Tibial nerve (tissue), 4 donors: ENCODE results near the gene KAT7. TPM values are rescaled to one million over a fixed set of nuclear protein-coding genes. Genes with fewer than 3 reads are reported as not detected.

ENCODE experiments used
- DNase-seq, 2 donors: peaks; one replicate each; pipeline ENCODE4 v3.0.0-alpha.2; 2019; ENCODE audit warnings: low spot score in 2 of 2
- H3K27ac ChIP-seq, 4 donors: fragments of 200-600 bp; sonication (generic) in 3 of 4; one replicate each; pipeline ENCODE4 v1.5.1; 2017 to 2019; ENCODE audit warnings: mild to moderate bottlenecking in 1 of 4
- H3K27me3 ChIP-seq, 2 donors: fragments of 200-600 bp; sonication (generic) in 1 of 2; one replicate each; pipeline versions ENCODE4 v1.5.1 to v1.6.0; 2017 to 2019
- H3K36me3 ChIP-seq, 3 donors: fragments of 200-600 bp; sonication (generic); one replicate each; pipeline ENCODE4 v1.5.1; 2018 to 2019
- H3K4me1 ChIP-seq, 4 donors: fragments of 200-600 bp; sonication (generic) in 3 of 4; one replicate each; pipeline ENCODE4 v1.5.1; 2017 to 2019
- H3K4me3 ChIP-seq, 4 donors: fragments of 200-600 bp; sonication (generic) in 3 of 4; one replicate each; pipeline ENCODE4 v1.5.1; 2017 to 2019; ENCODE audit warnings: mild to moderate bottlenecking in 1 of 4, moderate library complexity in 1 of 4
- H3K9me3 ChIP-seq, 4 donors: fragments of 200-600 bp; sonication (generic) in 3 of 4; one replicate each; pipeline ENCODE4 v1.5.1; 2017 to 2019
- EP300 ChIP-seq, 2 donors: sonication (generic); formaldehyde crosslinking; IDR thresholded peaks; one replicate each; pipeline ENCODE4 v1.6.1; 2017; ENCODE audit warnings: antibody characterized with exemption in 2 of 2, mild to moderate bottlenecking in 1 of 2
- POLR2A ChIP-seq, 2 donors: fragments of 450-650 bp; IDR thresholded peaks; one replicate each; pipeline ENCODE4 v1.6.1; 2017; ENCODE audit warnings: antibody characterized with exemption in 2 of 2, mild to moderate bottlenecking in 2 of 2, moderate library complexity in 2 of 2
- WGBS, 2 donors: methylation state at CpG; one replicate each; pipeline ENCODE4 v1.1.5; 2018; 5-methylcytosine and 5-hydroxymethylcytosine counted together
- total RNA-seq, 4 donors: library from RNA; depleted of rRNA; stranded (reverse); fragments of >200 nt; gene quantifications; one replicate each; pipeline ENCODE4 v1.1.0, GENCODE V29; 2016
- TF ChIP-seq, protein P1 (sequence below), 5 experiments: fragments of 200-600 bp in 3 of 5; fragments of 450-650 bp in 2 of 5; sonication (generic) in 3 of 5; IDR thresholded peaks; one replicate each; pipeline ENCODE4 v1.5.1; 2016 to 2019; ENCODE audit warnings: antibody characterized with exemption in 5 of 5, mild to moderate bottlenecking in 3 of 5, moderate library complexity in 2 of 5

The KAT7 gene
- total RNA-seq, 4 donors from 2014 or later: 31.6 to 45.6 (median 42.0) TPM

DNA sequence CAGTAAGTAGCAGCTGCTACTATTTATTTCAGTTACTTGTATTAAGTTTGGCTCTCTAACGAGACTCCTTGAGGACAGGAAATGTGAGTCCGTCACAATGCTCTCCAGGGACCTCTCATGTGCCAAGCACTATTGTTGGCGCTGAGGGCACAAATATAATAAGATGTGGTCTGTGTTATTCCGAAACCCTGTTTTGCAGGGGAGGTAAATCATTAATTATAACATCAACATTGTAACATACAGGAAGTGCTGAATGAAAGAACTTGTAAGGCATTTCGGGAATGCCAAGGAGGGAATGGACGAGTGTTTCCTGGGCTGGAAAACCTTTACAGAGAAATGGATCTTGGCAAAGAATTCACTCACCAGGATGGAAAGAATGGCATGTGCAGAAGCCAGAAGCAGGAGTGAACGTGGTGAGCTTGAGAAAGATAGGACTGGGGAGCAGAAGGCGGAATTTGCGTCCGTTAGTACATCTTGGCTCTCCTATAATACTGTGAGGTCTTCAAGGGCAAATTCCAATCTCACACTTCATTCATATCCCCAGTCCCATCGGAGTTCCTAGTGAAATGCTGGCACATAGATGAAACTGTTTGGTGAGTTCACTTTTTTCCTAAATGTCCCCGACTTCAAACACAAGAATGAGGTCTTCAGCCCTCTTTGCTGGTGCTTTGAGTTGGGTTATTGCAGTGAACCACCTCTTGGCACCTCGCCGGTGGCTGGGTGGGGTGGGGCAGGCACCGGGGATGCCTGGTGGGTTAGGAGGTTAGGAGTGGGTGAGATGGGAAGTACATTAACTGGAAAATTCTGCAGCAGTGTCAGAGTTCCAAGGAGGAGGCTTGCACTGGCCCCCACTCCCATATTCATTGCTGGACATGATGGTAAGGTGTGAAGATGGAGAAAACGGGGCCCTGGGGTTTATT, 47.9 kb downstream of the KAT7 start:
- peak in 1 of 2 donors; percentile 50 for TF ChIP-seq EP300 (IDR thresholded peaks at IDR 0.05)
- TF ChIP-seq, protein P1, sequence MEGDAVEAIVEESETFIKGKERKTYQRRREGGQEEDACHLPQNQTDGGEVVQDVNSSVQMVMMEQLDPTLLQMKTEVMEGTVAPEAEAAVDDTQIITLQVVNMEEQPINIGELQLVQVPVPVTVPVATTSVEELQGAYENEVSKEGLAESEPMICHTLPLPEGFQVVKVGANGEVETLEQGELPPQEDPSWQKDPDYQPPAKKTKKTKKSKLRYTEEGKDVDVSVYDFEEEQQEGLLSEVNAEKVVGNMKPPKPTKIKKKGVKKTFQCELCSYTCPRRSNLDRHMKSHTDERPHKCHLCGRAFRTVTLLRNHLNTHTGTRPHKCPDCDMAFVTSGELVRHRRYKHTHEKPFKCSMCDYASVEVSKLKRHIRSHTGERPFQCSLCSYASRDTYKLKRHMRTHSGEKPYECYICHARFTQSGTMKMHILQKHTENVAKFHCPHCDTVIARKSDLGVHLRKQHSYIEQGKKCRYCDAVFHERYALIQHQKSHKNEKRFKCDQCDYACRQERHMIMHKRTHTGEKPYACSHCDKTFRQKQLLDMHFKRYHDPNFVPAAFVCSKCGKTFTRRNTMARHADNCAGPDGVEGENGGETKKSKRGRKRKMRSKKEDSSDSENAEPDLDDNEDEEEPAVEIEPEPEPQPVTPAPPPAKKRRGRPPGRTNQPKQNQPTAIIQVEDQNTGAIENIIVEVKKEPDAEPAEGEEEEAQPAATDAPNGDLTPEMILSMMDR (IDR thresholded peaks at IDR 0.05): no peak
- 38 to 43% methylated on average over 16 of the region's 16 CpGs for WGBS, 2 donors
- Histone ChIP-seq H3K27ac (peak overlapping the region in 1 of 4 donors; percentile 51), H3K9me3 (no peaks in the 10 kb centered on the region), H3K4me3 (no peak overlapping the region), H3K4me1 (peaks cover 0 to 39% (median 4%) of the 10 kb centered on the region in 4 donors), H3K36me3 (peaks cover 0 to 41% (median 8%) of the 10 kb centered on the region in 3 donors), H3K27me3 (no peaks in the 10 kb centered on the region)
- no peak for DNase-seq

DNA sequence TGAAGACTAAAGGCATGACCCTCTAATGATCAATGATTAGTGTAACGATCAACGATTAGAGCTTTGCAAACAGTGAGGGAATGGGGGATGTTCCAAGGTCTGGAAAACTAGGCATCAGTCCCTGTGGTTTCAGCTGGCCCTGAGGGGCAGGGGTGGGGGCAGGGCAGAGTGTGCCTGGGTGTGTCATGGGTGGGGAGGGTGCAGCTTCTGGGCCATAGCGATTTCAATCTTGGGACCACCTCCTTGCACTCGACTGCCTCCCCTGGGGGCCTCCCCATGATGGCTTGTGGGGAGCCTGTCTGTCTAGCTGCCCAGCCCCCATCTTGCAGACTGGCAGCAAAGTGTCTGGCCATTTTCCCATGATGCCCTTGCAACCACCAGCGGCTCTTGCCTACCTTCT, 51.0 kb downstream of the KAT7 start:
- Histone ChIP-seq H3K4me1 (peaks cover 0 to 36% (median 4%) of the 10 kb centered on the region in 4 donors), H3K36me3 (peaks cover 0 to 16% (median 0%) of the 10 kb centered on the region in 3 donors), H3K4me3 (no peak overlapping the region), H3K27me3 (no peaks in the 10 kb centered on the region), H3K27ac (no peak overlapping the region), H3K9me3 (no peaks in the 10 kb centered on the region)
- 59 to 70% methylated on average over 5 of the region's 5 CpGs for WGBS, 2 donors
- no peak for DNase-seq
- TF ChIP-seq, protein P1 (IDR thresholded peaks at IDR 0.05): no peak
- no peak for TF ChIP-seq EP300 (IDR thresholded peaks at IDR 0.05)
- no peak for TF ChIP-seq POLR2A (IDR thresholded peaks at IDR 0.05)

DNA sequence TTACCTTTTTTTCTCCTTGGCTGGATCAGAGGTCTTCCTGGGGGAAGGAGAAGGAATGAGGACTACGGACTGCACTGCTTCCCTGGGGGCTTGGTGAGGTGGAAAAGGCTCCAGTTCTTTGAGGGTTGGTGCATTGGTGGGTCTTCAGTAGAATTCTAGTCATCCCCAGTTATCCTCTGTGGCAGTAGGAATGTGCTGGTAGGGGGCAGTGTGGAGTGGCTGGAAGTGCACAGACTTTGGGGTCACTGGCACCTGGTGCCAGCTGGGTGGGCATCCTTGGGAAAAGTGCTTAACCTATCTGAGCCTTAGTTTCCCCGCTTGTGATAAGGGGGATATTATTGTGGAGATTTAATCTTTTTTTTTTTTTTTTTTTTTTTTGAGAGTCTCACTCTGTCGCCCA, 53.1 kb downstream of the KAT7 start:
- WGBS, 2 donors: 95 to 96% methylated on average over 3 of the region's 3 CpGs
- DNase-seq: no peak
- H3K27me3 ChIP-seq: no peaks in the 10 kb centered on the region
- no peaks in the 10 kb centered on the region for H3K9me3 ChIP-seq
- peaks cover 0 to 9% (median 0%) of the 10 kb centered on the region in 3 donors for H3K36me3 ChIP-seq
- TF ChIP-seq, protein P1 (IDR thresholded peaks at IDR 0.05): no peak
- TF ChIP-seq EP300 (IDR thresholded peaks at IDR 0.05): no peak
- no peak for TF ChIP-seq POLR2A (IDR thresholded peaks at IDR 0.05)
- H3K4me3 ChIP-seq: no peak overlapping the region
- H3K27ac ChIP-seq: no peak overlapping the region
- peaks cover 0 to 37% (median 11%) of the 10 kb centered on the region in 4 donors for H3K4me1 ChIP-seq

DNA sequence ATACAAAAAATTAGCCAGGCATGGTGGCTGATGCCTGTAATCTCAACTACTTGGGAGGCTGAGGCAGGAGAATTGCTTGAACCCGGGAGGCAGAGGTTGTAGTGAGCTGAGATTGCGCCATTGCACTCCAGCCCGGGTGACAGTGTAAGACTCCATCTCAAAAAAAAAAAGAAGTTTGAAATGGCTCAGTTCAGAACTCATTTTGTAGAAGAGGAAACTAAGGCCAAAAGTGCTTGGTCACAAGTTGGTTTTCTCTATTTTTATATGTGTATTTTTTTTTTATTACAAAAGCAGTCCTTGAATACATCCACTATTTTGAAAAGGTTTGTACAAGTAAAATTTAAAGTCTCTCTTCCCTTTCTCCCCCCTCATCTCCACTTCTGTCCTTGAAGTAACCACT, 53.9 kb downstream of the KAT7 start:
- H3K27ac ChIP-seq: no peak overlapping the region
- H3K4me3 ChIP-seq: no peak overlapping the region
- TF ChIP-seq EP300 (IDR thresholded peaks at IDR 0.05) (no peak), POLR2A (IDR thresholded peaks at IDR 0.05) (no peak)
- TF ChIP-seq, protein P1 (IDR thresholded peaks at IDR 0.05): no peak
- no peaks in the 10 kb centered on the region for H3K27me3 ChIP-seq
- no peak for DNase-seq
- peaks cover 0 to 29% (median 8%) of the 10 kb centered on the region in 4 donors for H3K4me1 ChIP-seq
- WGBS, 2 donors: 74 to 81% methylated on average over 3 of the region's 3 CpGs
- H3K9me3 ChIP-seq: no peaks in the 10 kb centered on the region
- peaks cover 0 to 4% (median 0%) of the 10 kb centered on the region in 3 donors for H3K36me3 ChIP-seq

DNA sequence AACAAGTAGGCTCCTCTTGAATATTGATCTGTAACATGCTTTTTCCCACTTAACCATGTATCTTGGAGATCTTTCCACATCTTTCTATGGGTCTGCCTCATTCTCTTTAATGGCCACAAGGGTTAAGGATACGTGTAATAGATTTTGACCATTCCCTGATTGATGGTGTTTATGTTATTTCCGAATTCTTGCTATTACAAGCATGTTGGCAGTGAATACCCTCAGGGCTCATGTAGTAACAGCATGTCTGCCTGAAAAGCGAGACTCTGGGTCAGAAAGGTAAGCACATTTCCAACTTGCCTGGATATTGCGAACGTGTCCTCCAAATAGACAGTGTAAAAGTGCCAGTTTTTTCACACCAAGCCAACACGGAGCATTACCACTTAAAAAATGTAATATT, 54.4 kb downstream of the KAT7 start:
- Histone ChIP-seq H3K4me3 (no peak overlapping the region), H3K36me3 (peaks cover 0 to 4% (median 0%) of the 10 kb centered on the region in 3 donors), H3K9me3 (no peaks in the 10 kb centered on the region), H3K27ac (no peak overlapping the region), H3K4me1 (peaks cover 0 to 29% (median 8%) of the 10 kb centered on the region in 4 donors), H3K27me3 (no peaks in the 10 kb centered on the region)
- no peak for DNase-seq
- TF ChIP-seq, protein P1 (IDR thresholded peaks at IDR 0.05): no peak
- TF ChIP-seq EP300 (IDR thresholded peaks at IDR 0.05) (no peak), POLR2A (IDR thresholded peaks at IDR 0.05) (no peak)
- WGBS, 2 donors: 66 to 67% methylated on average over 6 of the region's 6 CpGs
